ENCODE data around the gene TMEM139.
"Not testable (repeated sequence)": the region's sequence is repeated elsewhere in the genome, so short reads cannot be mapped to it uniquely, and the experiment has no call there.

TMEM139 gene

GRCh38 chr7:143289888-143290287 is 5.1 kb downstream of the TMEM139 start:
- not testable (repeated sequence) for DNase-seq

- no peak for DNase-seq
Measured at GRCh38 chr7:143290293-143290692, 5.5 kb downstream of the TMEM139 start.

GRCh38 chr7:143292876-143293275 is 8.1 kb downstream of the TMEM139 start:
- no peak for DNase-seq

GRCh38 chr7:143295870-143296269 is 11.1 kb downstream of the TMEM139 start:
- DNase-seq = no peak

GRCh38 chr7:143296686-143297085 is 11.9 kb downstream of the TMEM139 start:
- no peak for DNase-seq

- no peak for DNase-seq
Measured at GRCh38 chr7:143299346-143299745, 14.6 kb downstream of the TMEM139 start.

- no peak for DNase-seq
Measured at GRCh38 chr7:143299840-143300239, 15.1 kb downstream of the TMEM139 start.

GRCh38 chr7:143300959-143301935 is 16.5 kb downstream of the TMEM139 start:
- no peak for DNase-seq

GRCh38 chr7:143303733-143304132 is 19.0 kb downstream of the TMEM139 start:
- DNase-seq = no peak

GRCh38 chr7:143304938-143305337 is 20.2 kb downstream of the TMEM139 start:
- DNase-seq = no peak

GRCh38 chr7:143305423-143306070 is 20.8 kb downstream of the TMEM139 start:
- DNase-seq = no peak

GRCh38 chr7:143308632-143309031 is 23.9 kb downstream of the TMEM139 start:
- DNase-seq = no peak

- no peak for DNase-seq
Measured at GRCh38 chr7:143314127-143314526, 29.4 kb downstream of the TMEM139 start.

- no peak for DNase-seq
Measured at GRCh38 chr7:143315776-143316175, 31.0 kb downstream of the TMEM139 start, which contains the start of gene CLCN1. Gene CLCN1 (plus strand): TSS chr7:143316111. CDS start chr7:143316213, 102 bp downstream.

GRCh38 chr7:143316492-143316891 is 31.7 kb downstream of the TMEM139 start:
- DNase-seq = no peak

GRCh38 chr7:143318661-143319060 is 33.9 kb downstream of the TMEM139 start:
- DNase-seq = no peak

- DNase-seq = no peak
Measured at GRCh38 chr7:143320620-143321019, 35.9 kb downstream of the TMEM139 start.

- DNase-seq = no peak
Measured at GRCh38 chr7:143321242-143321641, 36.5 kb downstream of the TMEM139 start.

- DNase-seq = no peak
Measured at GRCh38 chr7:143321734-143322133, 37.0 kb downstream of the TMEM139 start.

- DNase-seq = no peak
Measured at GRCh38 chr7:143322760-143323633, 38.2 kb downstream of the TMEM139 start.

- no peak for DNase-seq
Measured at GRCh38 chr7:143323653-143324052, 38.9 kb downstream of the TMEM139 start.

GRCh38 chr7:143325240-143325639 is 40.5 kb downstream of the TMEM139 start:
- DNase-seq = no peak

- DNase-seq = no peak
Measured at GRCh38 chr7:143327903-143328302, 43.1 kb downstream of the TMEM139 start.
